Measurements from ENCODE around the gene UCP3.

The UCP3 gene

GRCh38 chr11:73972620-73973449 is 36.0 kb downstream of the UCP3 start:
- Histone ChIP-seq H3K4me2 (ENCODE audit: low read length, poor library complexity, severe bottlenecking) (no peak overlapping the region), H3K4ac (ENCODE audit: low read depth in 1 of 2, low read length in 2 of 2) (no peak overlapping the region), H2BK12ac (ENCODE audit: low read length in 2 of 2) (no peak overlapping the region), H3K9ac (ENCODE audit: low read length) (no peak overlapping the region), H3K18ac (ENCODE audit: low read depth in 1 of 2, low read length in 2 of 2) (no peak overlapping the region), H3K9me3 (ENCODE audit: control insufficient read depth, low read length) (no peaks in the 10 kb centered on the region), H3K27ac (ENCODE audit: low read length, poor library complexity, severe bottlenecking) (no peak overlapping the region), H4K8ac (ENCODE audit: low read length) (no peak overlapping the region), H3K4me1 (ENCODE audit: control insufficient read depth, insufficient read depth, low read depth, low read length) (peaks cover 10% of the 10 kb centered on the region), H2BK120ac (ENCODE audit: low read depth, low read length) (no peak overlapping the region), H3K14ac (ENCODE audit: low read length in 2 of 2) (no peak overlapping the region), H2BK15ac (ENCODE audit: low read depth, poor library complexity, severe bottlenecking) (no peak overlapping the region), H3K23ac (ENCODE audit: low read length in 2 of 2) (no peak overlapping the region), H3K27me3 (ENCODE audit: control insufficient read depth in 1 of 2, insufficient read depth in 1 of 2, low read length in 2 of 2) (peaks cover 0 to 3% of the 10 kb centered on the region in 2 experiments), H3K36me3 (ENCODE audit: control insufficient read depth in 1 of 2, insufficient read depth in 2 of 2, low read depth in 1 of 2, low read length in 2 of 2) (peaks cover 0 to 56% of the 10 kb centered on the region in 2 experiments), H2BK5ac (ENCODE audit: low read depth, low read length, poor library complexity, severe bottlenecking) (no peak overlapping the region), H2AK5ac (ENCODE audit: low read length, severe bottlenecking) (no peak overlapping the region), H4K91ac (ENCODE audit: low read length) (no peak overlapping the region), H3K79me1 (replicated peaks; ENCODE audit: low read length, poor library complexity, severe bottlenecking) (no peaks in the 10 kb centered on the region), H3K4me3 (ENCODE audit: insufficient read depth in 1 of 2, low read depth in 1 of 2, low read length in 2 of 2) (no peak overlapping the region), H2AFZ (ENCODE audit: low read depth, low read length) (no peak overlapping the region)
- WGBS = 91% methylated on average over 11 of the region's 11 CpGs
- DNase-seq = no peak

- H3K23ac ChIP-seq (ENCODE audit: low read length in 2 of 2) = no peak overlapping the region
- peaks cover 0 to 3% of the 10 kb centered on the region in 2 experiments for H3K27me3 ChIP-seq (ENCODE audit: control insufficient read depth in 1 of 2, insufficient read depth in 1 of 2, low read length in 2 of 2)
- no CpG with 5 or more reads among the region's 1 CpG for WGBS
- H3K4ac ChIP-seq (ENCODE audit: low read depth in 1 of 2, low read length in 2 of 2) = no peak overlapping the region
- H4K8ac ChIP-seq (ENCODE audit: low read length) = peak overlapping the region; percentile 21
- no peaks in the 10 kb centered on the region for H3K79me1 ChIP-seq (replicated peaks; ENCODE audit: low read length, poor library complexity, severe bottlenecking)
- no peak overlapping the region for H3K4me2 ChIP-seq (ENCODE audit: low read length, poor library complexity, severe bottlenecking)
- no peak for DNase-seq
- H3K9ac ChIP-seq (ENCODE audit: low read length) = no peak overlapping the region
- H2AK5ac ChIP-seq (ENCODE audit: low read length, severe bottlenecking) = no peak overlapping the region
- H2BK120ac ChIP-seq (ENCODE audit: low read depth, low read length) = no peak overlapping the region
- H2BK5ac ChIP-seq (ENCODE audit: low read depth, low read length, poor library complexity, severe bottlenecking) = no peak overlapping the region
- H3K4me1 ChIP-seq (ENCODE audit: control insufficient read depth, insufficient read depth, low read depth, low read length) = peaks cover 10% of the 10 kb centered on the region
- H3K27ac ChIP-seq (ENCODE audit: low read length, poor library complexity, severe bottlenecking) = no peak overlapping the region
- no peak overlapping the region for H4K91ac ChIP-seq (ENCODE audit: low read length)
- H2BK15ac ChIP-seq (ENCODE audit: low read depth, poor library complexity, severe bottlenecking) = no peak overlapping the region
- no peak overlapping the region for H2BK12ac ChIP-seq (ENCODE audit: low read length in 2 of 2)
- H3K9me3 ChIP-seq (ENCODE audit: control insufficient read depth, low read length) = no peaks in the 10 kb centered on the region
- no peak overlapping the region for H3K18ac ChIP-seq (ENCODE audit: low read depth in 1 of 2, low read length in 2 of 2)
- no peak overlapping the region for H3K4me3 ChIP-seq (ENCODE audit: insufficient read depth in 1 of 2, low read depth in 1 of 2, low read length in 2 of 2)
- H3K36me3 ChIP-seq (ENCODE audit: control insufficient read depth in 1 of 2, insufficient read depth in 2 of 2, low read depth in 1 of 2, low read length in 2 of 2) = peaks cover 0 to 50% of the 10 kb centered on the region in 2 experiments
- H3K14ac ChIP-seq (ENCODE audit: low read length in 2 of 2) = no peak overlapping the region
- no peak overlapping the region for H2AFZ ChIP-seq (ENCODE audit: low read depth, low read length)
Observed at GRCh38 chr11:73972187-73972586, 36.7 kb downstream of the UCP3 start.

- H2BK15ac ChIP-seq (ENCODE audit: low read depth, poor library complexity, severe bottlenecking) = no peak overlapping the region
- no peak overlapping the region for H3K4me3 ChIP-seq (ENCODE audit: insufficient read depth in 1 of 2, low read depth in 1 of 2, low read length in 2 of 2)
- no peak overlapping the region for H3K18ac ChIP-seq (ENCODE audit: low read depth in 1 of 2, low read length in 2 of 2)
- H4K91ac ChIP-seq (ENCODE audit: low read length) = no peak overlapping the region
- no peak overlapping the region for H2BK5ac ChIP-seq (ENCODE audit: low read depth, low read length, poor library complexity, severe bottlenecking)
- 82% methylated on average over 6 of the region's 6 CpGs for WGBS
- no peak overlapping the region for H2BK12ac ChIP-seq (ENCODE audit: low read length in 2 of 2)
- no peak overlapping the region for H3K14ac ChIP-seq (ENCODE audit: low read length in 2 of 2)
- no peak for DNase-seq
- no peak overlapping the region for H2AFZ ChIP-seq (ENCODE audit: low read depth, low read length)
- H3K27me3 ChIP-seq (ENCODE audit: control insufficient read depth in 1 of 2, insufficient read depth in 1 of 2, low read length in 2 of 2) = peaks cover 0 to 3% of the 10 kb centered on the region in 2 experiments
- peaks cover 6% of the 10 kb centered on the region for H3K4me1 ChIP-seq (ENCODE audit: control insufficient read depth, insufficient read depth, low read depth, low read length)
- no peaks in the 10 kb centered on the region for H3K9me3 ChIP-seq (ENCODE audit: control insufficient read depth, low read length)
- H3K27ac ChIP-seq (ENCODE audit: low read length, poor library complexity, severe bottlenecking) = no peak overlapping the region
- peaks cover 0 to 42% of the 10 kb centered on the region in 2 experiments for H3K36me3 ChIP-seq (ENCODE audit: control insufficient read depth in 1 of 2, insufficient read depth in 2 of 2, low read depth in 1 of 2, low read length in 2 of 2)
- H2BK120ac ChIP-seq (ENCODE audit: low read depth, low read length) = no peak overlapping the region
- H3K23ac ChIP-seq (ENCODE audit: low read length in 2 of 2) = peak overlapping the region in 1 of 2 experiments; percentile 66
- H3K9ac ChIP-seq (ENCODE audit: low read length) = no peak overlapping the region
- H3K4ac ChIP-seq (ENCODE audit: low read depth in 1 of 2, low read length in 2 of 2) = no peak overlapping the region
- no peaks in the 10 kb centered on the region for H3K79me1 ChIP-seq (replicated peaks; ENCODE audit: low read length, poor library complexity, severe bottlenecking)
- no peak overlapping the region for H4K8ac ChIP-seq (ENCODE audit: low read length)
- no peak overlapping the region for H3K4me2 ChIP-seq (ENCODE audit: low read length, poor library complexity, severe bottlenecking)
- no peak overlapping the region for H2AK5ac ChIP-seq (ENCODE audit: low read length, severe bottlenecking)
Observed at GRCh38 chr11:73971175-73971719, 37.6 kb downstream of the UCP3 start.

- no peak overlapping the region for H3K4ac ChIP-seq (ENCODE audit: low read depth in 1 of 2, low read length in 2 of 2)
- peaks cover 0 to 14% of the 10 kb centered on the region in 2 experiments for H3K27me3 ChIP-seq (ENCODE audit: control insufficient read depth in 1 of 2, insufficient read depth in 1 of 2, low read length in 2 of 2)
- no peak for DNase-seq
- no peak overlapping the region for H4K91ac ChIP-seq (ENCODE audit: low read length)
- no peak overlapping the region for H2AK5ac ChIP-seq (ENCODE audit: low read length, severe bottlenecking)
- H2BK5ac ChIP-seq (ENCODE audit: low read depth, low read length, poor library complexity, severe bottlenecking) = no peak overlapping the region
- H2AFZ ChIP-seq (ENCODE audit: low read depth, low read length) = no peak overlapping the region
- no peak overlapping the region for H3K9ac ChIP-seq (ENCODE audit: low read length)
- H3K79me1 ChIP-seq (replicated peaks; ENCODE audit: low read length, poor library complexity, severe bottlenecking) = no peaks in the 10 kb centered on the region
- H3K4me1 ChIP-seq (ENCODE audit: control insufficient read depth, insufficient read depth, low read depth, low read length) = peaks cover 3% of the 10 kb centered on the region
- no peak overlapping the region for H3K27ac ChIP-seq (ENCODE audit: low read length, poor library complexity, severe bottlenecking)
- 84% methylated on average over 8 of the region's 13 CpGs for WGBS
- H3K23ac ChIP-seq (ENCODE audit: low read length in 2 of 2) = no peak overlapping the region
- H2BK15ac ChIP-seq (ENCODE audit: low read depth, poor library complexity, severe bottlenecking) = no peak overlapping the region
- no peaks in the 10 kb centered on the region for H3K9me3 ChIP-seq (ENCODE audit: control insufficient read depth, low read length)
- H2BK12ac ChIP-seq (ENCODE audit: low read length in 2 of 2) = no peak overlapping the region
- H4K8ac ChIP-seq (ENCODE audit: low read length) = no peak overlapping the region
- no peak overlapping the region for H3K18ac ChIP-seq (ENCODE audit: low read depth in 1 of 2, low read length in 2 of 2)
- no peak overlapping the region for H3K14ac ChIP-seq (ENCODE audit: low read length in 2 of 2)
- no peak overlapping the region for H3K4me3 ChIP-seq (ENCODE audit: insufficient read depth in 1 of 2, low read depth in 1 of 2, low read length in 2 of 2)
- no peak overlapping the region for H3K4me2 ChIP-seq (ENCODE audit: low read length, poor library complexity, severe bottlenecking)
- no peak overlapping the region for H2BK120ac ChIP-seq (ENCODE audit: low read depth, low read length)
- H3K36me3 ChIP-seq (ENCODE audit: control insufficient read depth in 1 of 2, insufficient read depth in 2 of 2, low read depth in 1 of 2, low read length in 2 of 2) = peaks cover 0 to 33% of the 10 kb centered on the region in 2 experiments
Observed at GRCh38 chr11:73969991-73970800, 38.7 kb downstream of the UCP3 start.

All from mesenchymal stem cell (in vitro differentiated cells and primary cell).